Spleen (tissue), 11 donors: ENCODE measurements around the gene GJA3. TPM values are rescaled to one million over a fixed set of nuclear protein-coding genes. Genes with fewer than 3 reads are reported as not detected.
"Not testable (repeated sequence)": the region's sequence is repeated elsewhere in the genome, so short reads cannot be mapped to it uniquely, and the experiment has no call there.

Experiments used
- DNase-seq: peaks from one replicate; pipeline ENCODE4 v3.0.0-alpha.2; 2020
- H3K27ac ChIP-seq, 8 donors: fragments of 200-600 bp; sonication (generic) in 7 of 8; 1 replicate in 4 of 8; 2 replicates in 4 of 8; pipeline versions ENCODE4 v1.5.0 to v1.8.0; 2016 to 2021; ENCODE audit warnings: inconsistent platforms in 4 of 8, mild to moderate bottlenecking in 4 of 8, moderate library complexity in 1 of 8
- H3K27me3 ChIP-seq, 7 donors: fragments of 200-600 bp; sonication (generic) in 6 of 7; replicated peaks in 1 of 7; 1 replicate in 4 of 7; 2 replicates in 3 of 7; pipeline versions ENCODE4 v1.5.0 to v1.8.0; 2016 to 2021; ENCODE audit warnings: inconsistent platforms in 3 of 7, mild to moderate bottlenecking in 1 of 7
- H3K36me3 ChIP-seq, 6 donors: fragments of 200-600 bp; sonication (generic) in 5 of 6; 1 replicate in 4 of 6; 2 replicates in 2 of 6; pipeline versions ENCODE4 v1.5.0 to v1.8.0; 2016 to 2021; ENCODE audit warnings: inconsistent platforms in 2 of 6
- H3K4me1 ChIP-seq, 6 donors: fragments of 200-600 bp; sonication (generic) in 5 of 6; 1 replicate in 3 of 6; 2 replicates in 3 of 6; pipeline versions ENCODE4 v1.5.0 to v1.8.0; 2016 to 2021; ENCODE audit warnings: inconsistent platforms in 3 of 6
- H3K4me3 ChIP-seq, 8 donors: fragments of 200-600 bp; sonication (generic) in 7 of 8; 1 replicate in 4 of 8; 2 replicates in 4 of 8; pipeline versions ENCODE4 v1.5.0 to v1.8.0; 2016 to 2021; ENCODE audit warnings: inconsistent platforms in 4 of 8, mild to moderate bottlenecking in 4 of 8, moderate library complexity in 2 of 8
- H3K9me3 ChIP-seq, 8 donors: fragments of 200-600 bp; sonication (generic) in 7 of 8; 1 replicate in 4 of 8; 2 replicates in 4 of 8; pipeline versions ENCODE4 v1.5.0 to v1.8.0; 2016 to 2021; ENCODE audit warnings: inconsistent platforms in 4 of 8
- POLR2A ChIP-seq, 3 donors: fragments of 450-650 bp; IDR thresholded peaks; one replicate each; pipeline ENCODE4 v1.5.1; 2017; ENCODE audit warnings: antibody characterized with exemption in 3 of 3, mild to moderate bottlenecking in 1 of 3
- POLR2AphosphoS5 ChIP-seq, 3 donors: sonication (generic); formaldehyde crosslinking; IDR thresholded peaks; one replicate each; pipeline ENCODE4 v1.5.1; 2017; ENCODE audit warnings: antibody characterized with exemption in 3 of 3
- WGBS, 5 donors: extraction: QIAGEN DNeasy Blood & Tissue Kit in 3 of 5; methylation state at CpG; one replicate each; pipeline versions ENCODE4 v1.1.5 to v1.1.7; 2013 to 2018; 5-methylcytosine and 5-hydroxymethylcytosine counted together
- intact Hi-C: fragments of 100-400 bp; cut with DNase I; formaldehyde crosslinking; loops from one replicate; pipeline ENCODE4 v1.15.0; 2023; ENCODE audit warnings: low total_unique reads
- polyA plus RNA-seq, 3 donors: library from polyadenylated mRNA; stranded (reverse); fragments of 200-250 nt; gene quantifications; one replicate each; pipeline ENCODE4 v1.2.1, GENCODE V29; 2013
- total RNA-seq, 7 donors: library from RNA; depleted of rRNA in 3 of 7; stranded (reverse); fragments of >200 nt in 3 of 7; fragmentation: NEBNext Ultra II Directional in 4 of 7; extraction: Animal tissue kit (Norgen Biotek cat#: 25700) in 4 of 7; gene quantifications; one replicate each; pipeline versions ENCODE4 v1.1.0 to v1.2.1, GENCODE V29; 2016 to 2021
- TF ChIP-seq, protein P1 (sequence below), 11 experiments: fragments of 200-600 bp in 7 of 11; fragments of 450-650 bp in 4 of 11; sonication (generic) in 4 of 11; IDR thresholded peaks in 8 of 11; conservative IDR thresholded peaks in 3 of 11; 1 replicate in 7 of 11; 2 replicates in 4 of 11; pipeline versions ENCODE4 v1.4.0 to v1.8.0; 2016 to 2021; ENCODE audit warnings: antibody characterized with exemption in 11 of 11, inconsistent platforms in 4 of 11, mild to moderate bottlenecking in 1 of 11
- donor health status: healthy with polysubstance abuse.
- donor health status: DM: no; HTN: no; CAD: no; lungs with moderate emphysema.
- donor health status: DM: no; HTN: no; CAD: no.
- donor health status: Bipolar disorder and iron deficiency.
- donor health status: healthy.
- donor health status: DM: no; HTN: no; CAD: no.
- donor health status: DM: yes; HTN: yes; CAD: no.

GJA3 gene
- total and polyA plus RNA-seq, 10 donors, result 0.12 to 0.43 (median 0.25) TPM

DNA sequence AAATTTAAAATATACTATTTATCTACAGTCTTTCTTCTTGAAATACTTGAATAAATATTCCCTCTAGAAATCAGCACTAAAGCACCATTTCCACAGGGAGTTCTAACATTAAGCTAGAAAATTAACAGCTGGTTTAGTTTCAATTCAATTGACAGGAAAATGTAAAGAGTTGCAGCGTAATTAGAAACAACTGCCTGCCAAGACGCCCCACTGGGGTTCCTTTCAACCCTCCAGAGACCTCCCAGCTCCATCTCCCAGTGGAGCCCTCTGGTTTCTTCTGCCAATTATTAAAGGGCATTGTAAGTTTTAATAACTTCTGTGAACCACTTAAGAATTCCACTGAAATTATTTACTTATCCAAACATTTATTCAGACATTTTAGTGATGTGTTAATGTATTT lies 4.2 kb downstream of the GJA3 start:
- peaks cover 2 to 67% (median 61%) of the 10 kb centered on the region in 7 donors for H3K27me3 ChIP-seq
- peaks cover 7 to 27% (median 21%) of the 10 kb centered on the region in 6 donors for H3K4me1 ChIP-seq
- 21 to 40% (median 25%) methylated on average over 2 of the region's 2 CpGs for WGBS, 5 donors
- intact Hi-C loops, result no loop called here
- H3K4me3 ChIP-seq, result no peak overlapping the region
- no peak for TF ChIP-seq POLR2AphosphoS5 (IDR thresholded peaks at IDR 0.05)
- TF ChIP-seq, protein P1, sequence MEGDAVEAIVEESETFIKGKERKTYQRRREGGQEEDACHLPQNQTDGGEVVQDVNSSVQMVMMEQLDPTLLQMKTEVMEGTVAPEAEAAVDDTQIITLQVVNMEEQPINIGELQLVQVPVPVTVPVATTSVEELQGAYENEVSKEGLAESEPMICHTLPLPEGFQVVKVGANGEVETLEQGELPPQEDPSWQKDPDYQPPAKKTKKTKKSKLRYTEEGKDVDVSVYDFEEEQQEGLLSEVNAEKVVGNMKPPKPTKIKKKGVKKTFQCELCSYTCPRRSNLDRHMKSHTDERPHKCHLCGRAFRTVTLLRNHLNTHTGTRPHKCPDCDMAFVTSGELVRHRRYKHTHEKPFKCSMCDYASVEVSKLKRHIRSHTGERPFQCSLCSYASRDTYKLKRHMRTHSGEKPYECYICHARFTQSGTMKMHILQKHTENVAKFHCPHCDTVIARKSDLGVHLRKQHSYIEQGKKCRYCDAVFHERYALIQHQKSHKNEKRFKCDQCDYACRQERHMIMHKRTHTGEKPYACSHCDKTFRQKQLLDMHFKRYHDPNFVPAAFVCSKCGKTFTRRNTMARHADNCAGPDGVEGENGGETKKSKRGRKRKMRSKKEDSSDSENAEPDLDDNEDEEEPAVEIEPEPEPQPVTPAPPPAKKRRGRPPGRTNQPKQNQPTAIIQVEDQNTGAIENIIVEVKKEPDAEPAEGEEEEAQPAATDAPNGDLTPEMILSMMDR (IDR thresholded peaks at IDR 0.05 in 8 of 11, conservative IDR thresholded peaks at IDR 0.05 in 3 of 11), result no peak
- TF ChIP-seq POLR2A (IDR thresholded peaks at IDR 0.05), result no peak
- no peak for DNase-seq
- H3K27ac ChIP-seq, result no peak overlapping the region
- H3K9me3 ChIP-seq, result no peaks in the 10 kb centered on the region
- H3K36me3 ChIP-seq, result no peaks in the 10 kb centered on the region

DNA sequence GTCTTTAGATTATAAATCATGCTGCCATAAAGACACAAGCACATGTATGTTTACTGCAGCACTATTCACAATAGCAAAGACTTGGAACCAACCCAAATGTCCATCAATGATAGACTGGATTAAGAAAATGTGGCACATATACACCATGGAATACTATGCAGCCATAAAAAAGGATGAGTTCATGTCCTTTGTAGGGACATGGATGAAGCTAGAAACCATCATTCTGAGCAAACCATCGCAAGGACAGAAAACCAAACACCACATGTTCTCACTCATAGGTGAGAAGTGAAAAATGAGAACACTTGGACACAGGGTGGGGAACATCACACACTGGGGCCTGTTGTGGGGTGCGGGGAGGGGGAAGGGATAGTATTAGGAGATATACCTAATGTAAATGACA lies 7.6 kb downstream of the GJA3 start:
- H3K4me3 ChIP-seq, intact Hi-C loops, H3K9me3 ChIP-seq, DNase-seq, H3K4me1 ChIP-seq, H3K27ac ChIP-seq, H3K36me3 ChIP-seq: not testable (repeated sequence)
- 88 to 98% (median 91%) methylated on average over 2 of the region's 2 CpGs for WGBS, 5 donors
- H3K27me3 ChIP-seq, result peaks cover 0 to 57% (median 31%) of the 10 kb centered on the region in 7 donors

DNA sequence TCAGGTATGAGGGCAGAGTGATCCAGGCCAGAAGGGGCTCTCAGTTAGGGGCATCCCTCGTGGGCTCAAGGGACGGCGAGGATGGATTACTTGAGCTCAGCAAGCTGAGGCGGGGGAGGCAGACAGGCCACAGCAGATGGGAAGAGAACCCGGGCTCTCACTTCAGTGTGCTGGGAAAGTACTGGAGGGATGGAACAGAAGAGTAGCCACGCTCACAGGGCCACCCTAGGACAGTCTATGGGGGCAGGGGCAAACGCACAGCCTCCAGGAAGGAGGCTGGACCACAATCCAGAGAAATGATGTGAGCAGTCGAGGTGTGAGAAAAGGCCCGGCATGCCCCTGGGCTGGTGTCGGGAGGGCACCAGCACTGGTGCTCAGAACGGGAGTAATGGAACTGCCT lies 9.2 kb downstream of the GJA3 start:
- Histone ChIP-seq H3K9me3 (no peaks in the 10 kb centered on the region), H3K27ac (no peak overlapping the region), H3K36me3 (no peaks in the 10 kb centered on the region), H3K27me3 (peaks cover 0 to 51% (median 14%) of the 10 kb centered on the region in 7 donors), H3K4me3 (no peak overlapping the region), H3K4me1 (no peaks in the 10 kb centered on the region)
- intact Hi-C loops, result no loop called here
- no peak for DNase-seq
- 81 to 91% (median 82%) methylated on average over 11 of the region's 11 CpGs for WGBS, 5 donors
- TF ChIP-seq, protein P1 (IDR thresholded peaks at IDR 0.05 in 8 of 11, conservative IDR thresholded peaks at IDR 0.05 in 3 of 11), result no peak
- no peak for TF ChIP-seq POLR2A (IDR thresholded peaks at IDR 0.05)
- TF ChIP-seq POLR2AphosphoS5 (IDR thresholded peaks at IDR 0.05), result no peak

DNA sequence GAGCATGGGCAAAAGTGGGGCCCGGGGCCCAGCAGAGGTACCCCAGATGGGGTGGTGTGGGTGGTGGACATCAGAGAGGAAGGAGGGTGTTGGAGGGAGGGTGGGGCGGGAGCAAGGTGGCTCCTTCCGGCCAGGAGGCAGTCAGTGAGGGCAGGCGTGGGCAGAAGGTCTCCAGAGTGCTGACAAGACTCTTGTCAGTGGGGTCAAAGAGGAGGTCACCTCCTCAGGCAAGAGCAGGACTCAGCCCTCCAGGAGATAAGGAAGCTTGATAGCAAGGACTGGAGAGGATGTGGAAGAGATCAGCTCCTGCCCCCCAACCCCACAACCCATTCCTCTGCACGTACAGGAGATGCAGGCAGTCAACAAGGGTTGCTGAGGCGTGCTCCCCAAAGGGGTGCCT lies 9.8 kb downstream of the GJA3 start:
- H3K27me3 ChIP-seq, result peaks cover 0 to 51% (median 8%) of the 10 kb centered on the region in 7 donors
- no peak overlapping the region for H3K4me3 ChIP-seq
- WGBS, 5 donors, result 69 to 73% (median 70%) methylated on average over 5 to 6 of the region's 6 CpGs
- TF ChIP-seq POLR2AphosphoS5 (IDR thresholded peaks at IDR 0.05) (no peak), POLR2A (IDR thresholded peaks at IDR 0.05) (no peak)
- TF ChIP-seq, protein P1 (IDR thresholded peaks at IDR 0.05 in 8 of 11, conservative IDR thresholded peaks at IDR 0.05 in 3 of 11), result no peak
- no peaks in the 10 kb centered on the region for H3K36me3 ChIP-seq
- no peak for DNase-seq
- H3K4me1 ChIP-seq, result no peaks in the 10 kb centered on the region
- intact Hi-C loops, result no loop called here
- no peak overlapping the region for H3K27ac ChIP-seq
- no peaks in the 10 kb centered on the region for H3K9me3 ChIP-seq

DNA sequence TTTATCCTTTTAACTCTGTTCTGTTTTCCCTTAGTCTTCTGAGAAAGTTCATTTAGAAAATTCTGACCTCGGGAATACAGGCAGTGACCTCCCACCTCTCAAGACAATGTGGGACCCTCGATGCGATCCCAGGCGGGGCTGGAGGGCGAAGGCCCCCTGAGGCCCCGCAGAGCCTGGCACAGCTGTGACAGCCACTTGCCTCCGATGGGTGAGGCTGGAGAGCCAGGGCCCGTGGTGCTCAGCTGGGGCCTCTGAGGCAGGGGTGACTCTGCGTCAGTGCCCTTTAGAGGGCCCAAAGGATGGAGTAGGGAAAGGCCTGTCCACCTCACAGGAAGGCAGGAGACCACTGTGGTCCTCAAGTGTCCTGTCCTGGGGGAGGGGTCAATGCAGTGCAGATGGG lies 10.3 kb downstream of the GJA3 start:
- H3K36me3 ChIP-seq, result no peaks in the 10 kb centered on the region
- DNase-seq, result no peak
- no peak overlapping the region for H3K4me3 ChIP-seq
- WGBS, 5 donors, result 76 to 89% (median 82%) methylated on average over 8 to 9 of the region's 9 CpGs
- intact Hi-C loops, result no loop called here
- H3K27me3 ChIP-seq, result peaks cover 0 to 54% (median 5%) of the 10 kb centered on the region in 7 donors
- TF ChIP-seq POLR2A (IDR thresholded peaks at IDR 0.05) (no peak), POLR2AphosphoS5 (IDR thresholded peaks at IDR 0.05) (no peak)
- TF ChIP-seq, protein P1 (IDR thresholded peaks at IDR 0.05 in 8 of 11, conservative IDR thresholded peaks at IDR 0.05 in 3 of 11), result no peak
- H3K27ac ChIP-seq, result no peak overlapping the region
- no peaks in the 10 kb centered on the region for H3K4me1 ChIP-seq
- H3K9me3 ChIP-seq, result no peaks in the 10 kb centered on the region
